MM.1S (cell line): ENCODE data around the gene OPA3.

ENCODE experiments used
- DNase-seq: peaks from one replicate; pipeline ENCODE4 v3.0.0-alpha.2; 2015
- H2AFZ ChIP-seq: fragments of 300-600 bp; sonication (generic); 2 replicates; pipeline ENCODE4 v1.6.0; 2016; ENCODE audit warnings: antibody characterized with exemption, low read length
- H3F3A ChIP-seq: fragments of 300-600 bp; sonication (generic); 2 replicates; pipeline ENCODE4 v1.6.1; 2016; ENCODE audit warnings: mild to moderate bottlenecking, antibody characterized with exemption, low read length, moderate library complexity, mixed read lengths; ENCODE audit not compliant: insufficient read depth
- H3K27ac ChIP-seq: fragments of 300-600 bp; sonication (generic); 2 replicates; pipeline ENCODE4 v1.5.1; 2016; ENCODE audit warnings: mild to moderate bottlenecking, low read length
- H3K27me3 ChIP-seq: fragments of 300-600 bp; sonication (generic); replicated peaks from 2 replicates; pipeline ENCODE4 v1.6.0; 2016; ENCODE audit warnings: low read length; ENCODE audit not compliant: insufficient read depth
- H3K36me3 ChIP-seq: fragments of 300-600 bp; sonication (generic); replicated peaks from 2 replicates; pipeline ENCODE4 v1.6.1; 2016; ENCODE audit warnings: mild to moderate bottlenecking, low read length, mixed read lengths; ENCODE audit not compliant: insufficient read depth
- H3K4me1 ChIP-seq: fragments of 300-600 bp; sonication (generic); 2 replicates; pipeline ENCODE4 v1.6.1; 2016; ENCODE audit warnings: low read length, mixed read lengths
- H3K4me2 ChIP-seq: fragments of 300-600 bp; sonication (generic); 2 replicates; pipeline ENCODE4 v1.6.0; 2016; ENCODE audit warnings: low read depth, low read length
- H3K4me3 ChIP-seq: fragments of 300-600 bp; sonication (generic); 2 replicates; pipeline ENCODE4 v1.5.1; 2016; ENCODE audit warnings: low read length, mixed read lengths
- H3K79me2 ChIP-seq: fragments of 300-600 bp; sonication (generic); 2 replicates; pipeline ENCODE4 v1.6.1; 2016; ENCODE audit warnings: mixed run types, low read length, mixed read lengths
- H3K9ac ChIP-seq: fragments of 300-600 bp; sonication (generic); 2 replicates; pipeline ENCODE4 v1.6.1; 2016; ENCODE audit warnings: low read length, mixed read lengths
- H3K9me2 ChIP-seq: fragments of 300-600 bp; sonication (generic); replicated peaks from 2 replicates; pipeline ENCODE4 v1.6.1; 2016; ENCODE audit warnings: mild to moderate bottlenecking, low read length, mixed read lengths; ENCODE audit not compliant: insufficient read depth
- H3K9me3 ChIP-seq: fragments of 300-600 bp; sonication (generic); replicated peaks from 2 replicates; pipeline ENCODE4 v1.6.1; 2016; ENCODE audit warnings: mild to moderate bottlenecking, low read length, mixed read lengths; ENCODE audit not compliant: insufficient read depth
- H4K20me1 ChIP-seq: fragments of 300-600 bp; sonication (generic); 2 replicates; pipeline ENCODE4 v1.6.1; 2016; ENCODE audit warnings: mild to moderate bottlenecking, low read length, moderate library complexity, mixed read lengths; ENCODE audit not compliant: insufficient read depth
- CTCF ChIP-seq: fragments of 300-600 bp; sonication (generic); IDR thresholded peaks from 2 replicates; pipeline ENCODE4 v1.5.1; 2016; ENCODE audit warnings: antibody characterized with exemption, low read length, mixed read lengths
- EZH2 ChIP-seq: fragments of 300-600 bp; sonication (generic); optimal IDR thresholded peaks from 2 replicates; pipeline ENCODE3; 2017; ENCODE audit warnings: low read depth, mild to moderate bottlenecking, antibody characterized with exemption, low read length, mixed read lengths
- EZH2phosphoT487 ChIP-seq: fragments of 300-600 bp; sonication (generic); IDR thresholded peaks from 2 replicates; pipeline ENCODE4 v1.6.1; 2018; ENCODE audit warnings: antibody characterized with exemption, low read length

The OPA3 gene

DNA sequence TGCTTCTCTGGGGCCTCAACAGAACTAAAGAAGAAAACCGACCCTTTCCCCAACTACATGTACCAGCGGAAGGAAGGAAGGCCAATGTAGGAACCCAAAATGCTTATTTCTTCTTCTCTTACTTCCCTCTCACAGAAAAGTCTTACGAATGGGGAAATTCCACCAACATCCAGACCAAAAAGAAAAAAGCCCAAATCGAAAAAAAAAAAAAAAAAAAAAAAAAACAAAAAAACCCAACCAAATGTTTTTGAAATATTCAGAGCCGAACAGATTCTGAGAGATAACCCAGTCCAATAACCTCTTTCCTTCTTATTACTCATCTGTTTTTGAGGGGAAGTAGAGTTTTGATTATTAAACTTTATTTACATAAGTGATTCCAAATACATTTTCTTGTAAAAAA lies 82.5 kb downstream of the OPA3 start:
- H3K4me2 ChIP-seq: no peak overlapping the region
- H3K9me2 ChIP-seq: no peaks in the 10 kb centered on the region
- no peak for DNase-seq
- H3K79me2 ChIP-seq: no peaks in the 10 kb centered on the region
- no peak overlapping the region for H2AFZ ChIP-seq
- no peaks in the 10 kb centered on the region for H4K20me1 ChIP-seq
- TF ChIP-seq EZH2: no peak
- no peak for TF ChIP-seq EZH2phosphoT487
- no peak for TF ChIP-seq CTCF
- peaks cover 2% of the 10 kb centered on the region; the same call in 1 of the 2 replicates for H3K4me1 ChIP-seq
- no peaks in the 10 kb centered on the region for H3K36me3 ChIP-seq
- H3K27ac ChIP-seq: no peak overlapping the region
- H3K4me3 ChIP-seq: no peak overlapping the region
- H3K9ac ChIP-seq: no peak overlapping the region
- peaks cover 27% of the 10 kb centered on the region for H3K27me3 ChIP-seq
- H3K9me3 ChIP-seq: no peaks in the 10 kb centered on the region
- no peaks in the 10 kb centered on the region; the same call in none of the 2 replicates for H3F3A ChIP-seq

DNA sequence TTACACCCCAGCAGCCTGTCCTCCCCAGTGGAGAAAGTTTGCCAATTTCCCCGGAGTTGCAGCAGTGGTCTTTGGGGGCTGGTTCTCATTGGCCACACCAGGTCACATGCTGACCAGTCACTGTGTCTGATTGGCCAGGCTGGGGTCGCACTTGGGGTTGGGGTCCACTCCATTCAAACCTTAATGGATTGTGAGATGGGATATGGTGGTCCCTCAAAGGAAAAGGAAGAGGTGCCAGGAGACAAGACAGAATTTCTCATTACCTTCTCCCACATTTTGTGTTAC lies 82.9 kb downstream of the OPA3 start:
- Histone ChIP-seq H3K27ac (no peak overlapping the region), H2AFZ (no peak overlapping the region), H3K36me3 (no peaks in the 10 kb centered on the region), H3K27me3 (peaks cover 27% of the 10 kb centered on the region), H3K4me1 (peaks cover 4% of the 10 kb centered on the region; the same call in 1 of the 2 replicates), H3F3A (no peaks in the 10 kb centered on the region; the same call in 1 of the 2 replicates), H3K9me2 (no peaks in the 10 kb centered on the region), H3K4me3 (no peak overlapping the region), H4K20me1 (no peaks in the 10 kb centered on the region), H3K9me3 (no peaks in the 10 kb centered on the region), H3K79me2 (no peaks in the 10 kb centered on the region), H3K9ac (no peak overlapping the region), H3K4me2 (no peak overlapping the region)
- TF ChIP-seq EZH2: no peak
- no peak for TF ChIP-seq CTCF
- no peak for TF ChIP-seq EZH2phosphoT487
- DNase-seq: no peak

- no peaks in the 10 kb centered on the region for H4K20me1 ChIP-seq
- H3K27ac ChIP-seq: no peak overlapping the region
- no peak overlapping the region for H3K9ac ChIP-seq
- H3K4me3 ChIP-seq: no peak overlapping the region
- DNase-seq: no peak
- peaks cover 32% of the 10 kb centered on the region for H3K27me3 ChIP-seq
- no peaks in the 10 kb centered on the region for H3K9me3 ChIP-seq
- no peak overlapping the region for H3K4me2 ChIP-seq
- H3F3A ChIP-seq: no peaks in the 10 kb centered on the region; the same call in 1 of the 2 replicates
- no peak overlapping the region for H2AFZ ChIP-seq
- H3K36me3 ChIP-seq: no peaks in the 10 kb centered on the region
- TF ChIP-seq EZH2phosphoT487: no peak
- TF ChIP-seq CTCF: no peak
- TF ChIP-seq EZH2: no peak
- peaks cover 4% of the 10 kb centered on the region; the same call in 1 of the 2 replicates for H3K4me1 ChIP-seq
- no peaks in the 10 kb centered on the region for H3K79me2 ChIP-seq
- H3K9me2 ChIP-seq: no peaks in the 10 kb centered on the region
Observed at GRCh38 chr19:45500918-45501729, 83.5 kb downstream of the OPA3 start.
